ENCODE results near the gene TMEM59.
"Not testable (repeated sequence)": the region's sequence is repeated elsewhere in the genome, so short reads cannot be mapped to it uniquely, and the experiment has no call there.

Gene TMEM59

GRCh38 chr1:54012008-54012325 is 41.0 kb downstream of the TMEM59 start:
- no peak for DNase-seq (ENCODE audit: low spot score)

GRCh38 chr1:54011316-54012007 is 41.5 kb downstream of the TMEM59 start:
- DNase-seq (ENCODE audit: low spot score) = no peak

- no peak for DNase-seq (ENCODE audit: low spot score)
These were observed 42.4 kb downstream of the TMEM59 start for GRCh38 chr1:54010415-54011117.

DNA sequence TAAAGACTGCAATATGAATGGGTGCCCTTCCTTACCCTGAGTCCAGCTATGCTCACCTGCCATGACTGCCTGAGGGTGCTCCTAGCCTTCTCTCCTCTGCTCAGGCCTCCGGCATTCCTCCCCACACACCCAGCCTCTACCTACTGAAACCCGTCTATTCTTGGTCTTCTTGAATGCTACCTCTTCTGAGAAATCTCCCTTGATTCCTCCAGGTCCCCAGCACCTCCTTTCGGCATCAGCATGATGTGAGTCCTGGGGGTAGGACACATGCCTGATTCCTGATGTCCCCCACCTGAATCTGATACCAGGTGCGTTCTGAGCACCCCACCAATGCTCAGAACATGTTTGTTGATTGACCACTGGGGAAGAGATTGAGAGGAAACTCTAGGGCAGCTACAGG is 43.6 kb downstream of the TMEM59 start:
- DNase-seq (ENCODE audit: low spot score) = no peak

DNA sequence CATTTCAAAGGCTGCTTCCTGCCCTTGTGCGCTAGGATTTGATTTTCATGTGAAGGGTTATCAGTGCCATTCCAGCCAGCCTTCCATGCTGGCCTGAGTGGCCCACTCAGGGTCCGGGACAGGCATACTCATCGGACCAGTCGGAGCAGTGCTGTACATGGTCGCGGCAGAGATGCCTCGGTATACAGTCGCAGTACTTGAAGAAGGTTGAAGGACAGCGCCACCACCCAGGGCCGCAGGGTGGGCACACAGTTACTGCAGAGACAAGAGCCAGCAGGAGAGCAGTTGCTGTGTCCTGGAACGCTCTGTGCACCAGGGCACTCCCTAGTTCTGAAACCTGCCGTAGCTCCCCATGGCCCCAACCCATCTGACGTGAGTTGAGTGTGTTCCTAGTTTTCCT is 44.1 kb downstream of the TMEM59 start:
- DNase-seq (ENCODE audit: low spot score) = no peak

- DNase-seq (ENCODE audit: low spot score) = no peak
These were observed 45.4 kb downstream of the TMEM59 start for GRCh38 chr1:54007613-54008012.

- no peak for DNase-seq (ENCODE audit: low spot score)
These were observed 46.5 kb downstream of the TMEM59 start for GRCh38 chr1:54006508-54006907.

DNA sequence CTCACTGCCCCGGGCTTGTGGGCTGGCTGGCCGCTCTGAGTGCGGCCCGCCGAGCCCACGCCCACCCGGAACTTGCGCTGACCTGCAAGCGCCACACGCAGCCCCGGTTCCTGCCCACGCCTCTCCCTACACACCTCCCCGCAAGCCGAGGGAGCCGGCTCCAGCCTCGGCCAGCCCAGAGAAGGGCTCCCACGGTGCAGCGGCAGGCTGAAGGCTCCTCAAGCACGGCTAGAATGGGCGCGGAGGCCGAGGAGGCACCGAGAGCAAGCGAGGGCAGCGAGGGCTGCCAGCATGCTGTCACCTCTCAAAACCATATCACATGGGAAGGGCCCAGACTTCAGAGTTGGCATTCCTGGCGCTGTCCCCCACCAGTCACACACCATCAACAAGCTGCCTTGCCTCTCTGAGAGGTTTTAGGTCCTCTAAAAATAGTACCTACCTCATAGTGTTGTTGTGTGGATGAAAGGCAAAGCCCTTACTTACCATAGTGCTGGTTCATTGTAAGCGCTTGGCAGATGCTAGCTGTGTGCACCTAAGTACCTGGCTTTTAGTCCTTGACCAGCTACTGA is 48.4 kb downstream of the TMEM59 start:
- DNase-seq (ENCODE audit: low spot score) = no peak

DNA sequence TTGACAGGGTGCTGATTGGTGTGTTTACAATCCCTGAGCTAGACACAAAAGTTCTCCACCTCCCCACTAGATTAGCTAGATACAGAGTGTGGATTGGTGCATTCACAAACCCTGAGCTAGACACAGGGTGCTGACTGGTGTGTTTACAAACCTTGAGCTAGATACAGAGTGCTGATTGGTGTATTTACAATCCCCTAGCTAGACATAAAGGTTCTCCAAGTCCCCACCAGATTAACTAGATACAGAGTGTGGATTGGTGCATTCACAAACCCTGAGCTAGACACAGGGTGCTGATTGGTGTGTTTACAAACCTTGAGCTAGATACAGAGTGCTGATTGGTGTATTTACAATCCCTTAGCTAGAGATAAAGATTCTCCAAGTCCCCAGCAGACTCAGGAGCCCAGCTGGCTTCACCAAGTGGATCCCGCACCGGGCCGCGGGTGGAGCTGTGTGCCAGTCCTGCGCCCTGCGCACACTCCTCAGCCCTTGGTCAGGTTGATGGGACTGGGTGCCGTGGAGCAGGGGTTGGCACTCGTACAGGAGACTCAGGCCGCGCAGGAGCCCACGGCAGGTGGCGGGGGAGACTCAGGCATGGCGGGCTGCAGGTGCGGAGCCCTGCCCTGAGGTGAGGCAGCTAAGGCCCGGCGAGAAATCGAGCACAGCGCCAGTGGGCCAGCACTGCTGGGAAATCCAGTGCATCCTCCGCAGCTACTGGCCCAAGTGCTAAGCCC is 49.1 kb downstream of the TMEM59 start:
- not testable (repeated sequence) for DNase-seq (ENCODE audit: low spot score)

DNA sequence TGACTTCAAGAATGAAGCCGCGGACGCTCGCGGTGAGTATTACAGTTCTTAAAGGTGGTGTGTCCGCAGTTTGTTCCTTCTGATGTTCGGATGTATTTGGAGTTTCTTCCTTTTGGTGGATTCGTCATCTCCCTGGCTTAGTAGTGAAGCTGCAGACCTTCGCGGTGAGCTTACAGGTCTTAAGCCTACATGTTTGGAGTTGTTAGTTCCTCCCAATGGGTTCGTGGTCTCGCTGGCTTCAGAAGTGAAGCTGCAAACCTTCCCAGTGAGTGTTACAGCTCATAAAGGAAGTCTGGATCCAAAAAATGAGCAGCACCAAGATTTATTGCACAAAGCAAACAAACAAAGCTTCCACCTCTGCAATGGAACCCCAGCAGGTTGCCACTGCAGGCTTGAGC is 49.8 kb downstream of the TMEM59 start:
- no peak for DNase-seq (ENCODE audit: low spot score)

DNA sequence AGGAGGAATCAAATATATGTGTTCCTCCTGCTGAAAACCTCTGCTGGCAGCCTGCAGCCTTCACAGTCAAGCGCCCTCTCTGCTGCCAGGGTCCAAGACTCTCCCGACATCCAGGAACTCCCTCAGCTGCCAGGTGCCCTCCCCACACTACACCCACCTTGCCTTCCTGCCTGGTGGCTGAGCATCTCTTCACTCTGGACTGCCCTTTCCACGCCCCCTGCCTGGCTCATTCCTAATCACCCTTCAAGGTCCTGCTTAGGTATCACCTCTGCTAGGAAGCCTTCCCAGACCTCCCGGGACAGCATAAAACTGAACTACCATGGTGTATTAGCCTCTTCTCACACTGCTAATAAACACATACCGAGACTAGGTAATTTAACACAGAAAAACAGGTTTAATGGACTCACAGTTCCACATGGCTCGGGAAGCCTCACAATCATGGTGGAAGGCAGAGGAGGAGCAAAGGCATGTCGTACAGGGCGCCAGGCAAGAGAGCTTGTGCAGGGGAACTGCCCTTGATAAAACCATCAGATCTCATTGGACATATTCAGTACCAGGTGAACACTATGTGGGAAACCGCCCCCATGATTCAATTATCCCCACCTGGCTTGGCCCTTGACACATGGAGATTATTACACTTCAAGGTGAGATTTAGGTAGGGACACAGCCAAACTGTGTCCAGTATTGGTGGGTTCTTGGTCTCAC is 50.3 kb downstream of the TMEM59 start:
- no peak for DNase-seq (ENCODE audit: low spot score)

DNA sequence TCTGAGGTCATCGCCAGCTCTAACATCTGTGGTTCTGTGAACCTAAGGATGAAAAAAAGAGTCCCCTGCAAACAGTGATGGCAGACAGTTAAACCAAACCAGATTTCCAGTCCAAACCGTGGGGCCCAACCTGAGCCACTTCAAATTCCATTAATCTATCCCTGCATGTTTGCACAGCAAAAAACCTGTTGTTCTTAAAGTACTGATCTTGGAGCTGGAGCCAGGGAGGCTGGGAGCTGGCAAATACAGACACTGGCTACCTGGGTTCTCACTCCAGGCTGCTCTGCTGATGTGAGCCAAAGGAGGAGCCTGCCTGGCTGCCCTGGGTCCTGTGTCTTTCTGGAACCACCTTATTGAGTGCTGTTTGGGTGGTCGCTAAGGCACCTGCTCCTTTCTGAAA is 51.4 kb downstream of the TMEM59 start:
- no peak for DNase-seq (ENCODE audit: low spot score)

DNA sequence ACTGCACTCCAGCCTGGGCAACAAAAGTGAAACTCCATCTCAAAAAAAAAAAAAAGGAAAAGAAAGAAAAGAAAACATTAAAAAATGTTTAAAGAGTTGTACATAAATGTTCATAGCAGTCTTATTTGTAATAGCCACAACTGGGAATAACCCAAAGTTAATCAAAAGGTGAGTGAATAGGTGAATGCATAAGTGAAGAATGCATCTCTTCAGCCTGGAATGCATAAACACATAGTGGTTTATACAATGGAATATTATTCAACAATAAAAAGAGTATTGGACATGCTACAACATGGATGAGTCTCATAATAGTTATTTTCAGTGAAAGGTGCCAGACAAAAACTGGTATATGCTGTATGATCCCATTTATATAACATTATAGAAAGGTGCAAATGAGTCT is 53.1 kb downstream of the TMEM59 start:
- DNase-seq (ENCODE audit: low spot score) = no peak

DNA sequence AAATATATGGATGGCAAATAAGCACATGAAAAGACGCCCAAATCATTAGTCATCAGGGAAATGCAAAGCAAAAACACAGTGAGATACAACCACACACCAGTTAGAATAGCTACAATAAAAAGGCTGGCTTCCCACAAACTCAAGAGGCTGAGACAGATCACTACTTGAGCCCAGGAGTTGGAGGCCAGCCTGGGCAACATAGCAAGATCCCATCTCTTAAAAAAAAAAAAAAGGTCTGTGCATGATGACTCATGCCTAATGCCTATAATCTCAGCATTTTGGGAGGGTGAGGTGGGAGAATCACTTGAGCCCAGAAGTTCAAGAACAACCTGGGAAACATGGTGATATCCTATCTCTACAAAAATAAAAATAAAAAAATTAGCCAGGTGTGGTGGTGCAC is 54.8 kb downstream of the TMEM59 start:
- no peak for DNase-seq (ENCODE audit: low spot score)

GRCh38 chr1:53995683-53996082 is 57.3 kb downstream of the TMEM59 start:
- DNase-seq (ENCODE audit: low spot score) = no peak

GRCh38 chr1:53994516-53994915 is 58.5 kb downstream of the TMEM59 start:
- not testable (repeated sequence) for DNase-seq (ENCODE audit: low spot score)

- peak; percentile 42 for DNase-seq (ENCODE audit: low spot score)
These were observed 60.7 kb downstream of the TMEM59 start for GRCh38 chr1:53992085-53992874.

GRCh38 chr1:53987880-53988279 is 65.1 kb downstream of the TMEM59 start:
- DNase-seq (ENCODE audit: low spot score) = no peak

DNA sequence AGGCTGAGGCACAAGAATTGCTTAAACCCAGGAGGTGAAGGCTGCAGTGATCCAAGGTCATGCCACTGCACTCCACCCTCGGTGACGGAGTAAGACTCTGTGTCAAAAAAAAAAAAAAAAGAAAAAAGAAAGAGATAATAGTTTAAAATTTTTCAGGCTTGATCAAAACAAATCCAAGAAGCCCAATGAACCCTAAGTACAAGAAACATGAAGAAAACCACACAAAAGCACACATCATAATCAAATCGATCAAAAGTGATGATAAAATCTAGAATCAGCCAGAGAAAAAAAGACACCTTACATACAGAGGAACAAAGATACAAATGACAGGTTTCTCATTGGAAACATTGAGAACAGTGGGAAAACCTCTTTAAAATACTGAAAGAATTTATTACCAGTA is 66.5 kb downstream of the TMEM59 start:
- DNase-seq (ENCODE audit: low spot score) = no peak

DNA sequence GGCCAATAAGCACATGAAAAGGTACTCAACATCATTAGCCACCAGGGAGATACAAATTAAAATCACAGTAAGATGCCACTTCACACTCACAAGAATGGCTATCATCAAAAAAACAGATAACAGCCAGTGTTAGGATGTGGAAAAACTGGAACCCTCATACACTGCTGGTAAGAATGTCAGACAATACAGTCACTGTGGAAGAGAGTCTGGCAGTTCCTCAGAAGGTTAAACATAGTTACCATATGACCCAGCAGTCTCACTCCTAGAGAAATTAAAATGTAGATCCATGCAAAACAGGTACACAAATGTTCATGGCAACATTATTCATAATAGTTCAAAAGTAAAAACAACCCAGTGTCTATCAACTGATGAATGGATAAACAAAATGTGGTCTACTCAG is 68.3 kb downstream of the TMEM59 start:
- no peak for DNase-seq (ENCODE audit: low spot score)

DNA sequence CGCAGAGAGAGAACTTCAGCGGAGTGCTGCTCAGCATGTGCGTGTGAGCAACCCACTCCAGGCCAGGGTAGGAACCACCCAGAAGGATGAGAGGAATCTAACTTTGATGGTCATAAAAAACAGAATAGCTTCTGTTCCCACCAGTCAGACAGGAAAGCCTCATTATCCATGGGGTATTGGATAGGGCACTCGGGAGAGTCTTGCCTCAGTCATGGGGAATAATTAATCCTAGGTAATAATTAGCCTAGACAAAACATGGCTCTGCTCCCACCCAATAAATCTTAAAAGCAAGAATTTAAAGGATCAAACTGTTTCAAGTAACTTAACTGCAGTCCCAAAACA is 70.3 kb downstream of the TMEM59 start:
- DNase-seq (ENCODE audit: low spot score) = no peak

Measured in cerebellar cortex (tissue), 1 donor.